ENCODE results near the gene DSTYK. TPM values are rescaled to one million over a fixed set of nuclear protein-coding genes. Genes with fewer than 3 reads are reported as not detected.

The DSTYK gene
- total RNA-seq, 1 experiment from 2014 or later, result 11.3 TPM

- no peak overlapping the region for H3K4me3 ChIP-seq (ENCODE audit: low read depth in 2 of 2, low read length in 2 of 2)
- no peak for DNase-seq (ENCODE audit: low read depth, low spot score)
- POLR2A ChIA-PET, result no interaction called here
- 0 out of 2 replicates have a peak, but pooled peaks cover 3% of the 10 kb centered on the region for H3K4me1 ChIP-seq (ENCODE audit: control insufficient read depth, insufficient read depth, low read length)
- no peaks in the 10 kb centered on the region for H3K36me3 ChIP-seq (ENCODE audit: control insufficient read depth, insufficient read depth, low read length)
- H3K27ac ChIP-seq (ENCODE audit: low read length), result no peak overlapping the region
- no peaks in the 10 kb centered on the region for H3K27me3 ChIP-seq (ENCODE audit: control insufficient read depth, insufficient read depth, low read length)
- intact Hi-C loops (cut with micrococcal nuclease; ENCODE audit: unreplicated experiment), result no loop called here
- BruUV-seq (replicated peaks), result no TSS peak
- H3K9me3 ChIP-seq (ENCODE audit: control insufficient read depth, insufficient read depth, low read depth, low read length), result no peaks in the 10 kb centered on the region
- no peak for TF ChIP-seq CTCF (IDR thresholded peaks at IDR 0.05)
- TF ChIP-seq SIN3A (IDR thresholded peaks at IDR 0.05; ENCODE audit: borderline replicate concordance, insufficient read depth, low read depth, low read length), result no peak
- no peak for TF ChIP-seq TCF7L2 (IDR thresholded peaks at IDR 0.05; ENCODE audit: low read depth, low read length)
- no peak for TF ChIP-seq POLR2AphosphoS5 (IDR thresholded peaks at IDR 0.05; ENCODE audit: low read depth, low read length)
- no peak for TF ChIP-seq REST (IDR thresholded peaks at IDR 0.05; ENCODE audit: insufficient read depth in 1 of 2, low read depth in 2 of 2, low read length in 1 of 2)
- in situ Hi-C loops (cut with HindIII; ENCODE audit: low pct_unique_long_range_greater_than_20kb, low sequenced_read_pairs), result no loop called here
- no peak for ATAC-seq
- CTCF ChIA-PET, result interaction anchor here (0.6 kb wide), 1 partner anchor 108 kb away, joined by 4 read pairs; no protein-coding TSS in a partner anchor
Measured at GRCh38 chr1:205147191-205147835, 64.2 kb downstream of the DSTYK start.

- H3K9me3 ChIP-seq (ENCODE audit: control insufficient read depth, insufficient read depth, low read depth, low read length), result no peaks in the 10 kb centered on the region
- POLR2A ChIA-PET, result no interaction called here
- 0 out of 2 replicates have a peak, but pooled peaks cover 3% of the 10 kb centered on the region for H3K4me1 ChIP-seq (ENCODE audit: control insufficient read depth, insufficient read depth, low read length)
- H3K27ac ChIP-seq (ENCODE audit: low read length), result no peak overlapping the region
- in situ Hi-C loops (cut with HindIII; ENCODE audit: low pct_unique_long_range_greater_than_20kb, low sequenced_read_pairs) (no loop called here), intact Hi-C loops (cut with micrococcal nuclease; ENCODE audit: unreplicated experiment) (loop anchor here (5.0 kb wide), 1 partner anchor 157 kb away; no protein-coding TSS in a partner anchor)
- DNase-seq (ENCODE audit: low read depth, low spot score) (no peak), ATAC-seq (no peak)
- no peaks in the 10 kb centered on the region for H3K36me3 ChIP-seq (ENCODE audit: control insufficient read depth, insufficient read depth, low read length)
- no peaks in the 10 kb centered on the region for H3K27me3 ChIP-seq (ENCODE audit: control insufficient read depth, insufficient read depth, low read length)
- TF ChIP-seq CTCF (IDR thresholded peaks at IDR 0.05) (no peak), TCF7L2 (IDR thresholded peaks at IDR 0.05; ENCODE audit: low read depth, low read length) (no peak), SIN3A (IDR thresholded peaks at IDR 0.05; ENCODE audit: borderline replicate concordance, insufficient read depth, low read depth, low read length) (no peak), REST (IDR thresholded peaks at IDR 0.05; ENCODE audit: insufficient read depth in 1 of 2, low read depth in 2 of 2, low read length in 1 of 2) (no peak), POLR2AphosphoS5 (IDR thresholded peaks at IDR 0.05; ENCODE audit: low read depth, low read length) (no peak)
- H3K4me3 ChIP-seq (ENCODE audit: low read depth in 2 of 2, low read length in 2 of 2), result no peak overlapping the region
- CTCF ChIA-PET, result no interaction called here
- no TSS peak for BruUV-seq (replicated peaks)
Measured at GRCh38 chr1:205144751-205145150, 66.8 kb downstream of the DSTYK start.
